Measurements from ENCODE around the gene CSNK1G2. TPM values are rescaled to one million over a fixed set of nuclear protein-coding genes. Genes with fewer than 3 reads are reported as not detected.

CSNK1G2 gene
- total RNA-seq, 1 experiment from 2014 or later, result 126 TPM

- no peaks in the 10 kb centered on the region for H3K27me3 Mint-ChIP-seq (ENCODE audit: low read depth)
- H3K27ac Mint-ChIP-seq, result peak overlapping the region; percentile 92
- no peaks in the 10 kb centered on the region for H3K9me3 Mint-ChIP-seq
- peak overlapping the region; percentile 90 for H3K4me3 Mint-ChIP-seq
- peaks cover 25% of the 10 kb centered on the region for H3K4me1 Mint-ChIP-seq
- ChIA-PET CTCF (interaction anchor here (0.6 to 1.2 kb wide), 4 partner anchors 13 to 15 kb away, joined by 3 read pairs; no protein-coding TSS in a partner anchor), POLR2A (no interaction called here)
- TF ChIP-seq ZNF416 (CRISPR knock-in tag; IDR thresholded peaks at IDR 0.05), result no peak
- DNase-seq (ENCODE audit: low spot score), result no peak
- H3K36me3 Mint-ChIP-seq, result no peaks in the 10 kb centered on the region
- no peak for ATAC-seq
These were observed 2.1 kb downstream of the CSNK1G2 start for GRCh38 chr19:1942934-1943555.

- peaks cover 25% of the 10 kb centered on the region for H3K4me1 Mint-ChIP-seq
- H3K9me3 Mint-ChIP-seq, result no peaks in the 10 kb centered on the region
These were observed 2.7 kb downstream of the CSNK1G2 start for GRCh38 chr19:1943661-1944087.

DNA sequence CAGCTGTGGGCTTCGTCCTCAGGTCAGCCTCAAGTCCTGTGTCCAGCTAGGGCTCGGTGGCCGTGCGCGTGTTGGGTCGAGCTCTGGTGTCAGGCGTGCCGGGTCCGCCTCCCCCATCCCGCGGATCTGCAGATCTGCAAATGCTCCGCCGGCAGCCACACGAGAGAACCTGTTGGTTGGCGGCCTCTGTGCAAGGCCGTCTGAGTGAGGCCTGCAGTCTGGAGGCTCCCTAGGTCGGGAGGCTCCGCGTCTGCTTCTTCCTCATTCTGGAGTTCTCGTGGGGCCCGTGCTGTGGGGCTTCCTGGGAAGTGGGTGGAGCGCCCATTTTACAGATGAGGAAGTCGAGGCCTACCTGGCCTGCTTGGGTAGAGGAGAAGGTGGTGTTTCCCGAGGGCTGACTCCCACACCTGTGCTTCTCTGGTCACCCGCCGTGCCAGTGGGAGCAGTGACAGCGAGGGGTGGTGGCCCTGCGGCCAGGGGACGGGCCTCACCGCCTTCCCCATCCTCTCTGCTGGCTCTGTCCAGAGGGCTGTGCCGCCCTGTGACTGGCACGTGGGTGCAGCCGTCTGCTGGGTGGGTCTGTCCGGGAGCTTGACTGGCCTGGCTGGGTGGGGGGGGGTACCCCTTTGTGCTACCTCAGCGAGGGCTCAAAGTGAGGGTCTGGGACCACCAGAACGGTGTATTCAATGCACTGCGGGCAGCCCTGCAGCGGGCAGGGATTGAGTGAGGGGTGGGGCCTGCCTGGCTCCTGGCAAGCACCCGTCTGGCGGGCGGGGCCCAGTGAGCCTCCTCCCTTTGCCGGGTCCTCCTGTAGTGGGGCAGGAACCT lies 3.3 kb downstream of the CSNK1G2 start:
- ChIA-PET POLR2A (interaction anchor here (0.8 kb wide), 1 partner anchor 14 kb away, joined by 3 read pairs; no protein-coding TSS in a partner anchor), CTCF (interaction anchor here (0.6 to 1.6 kb wide), 5 partner anchors 10 to 75 kb away, joined by 3 to 4 read pairs (median 3); no protein-coding TSS in a partner anchor)
- Mint-ChIP-seq H3K27me3 (ENCODE audit: low read depth) (no peaks in the 10 kb centered on the region), H3K27ac (no peak overlapping the region), H3K4me3 (no peak overlapping the region), H3K4me1 (peaks cover 25% of the 10 kb centered on the region), H3K9me3 (no peaks in the 10 kb centered on the region), H3K36me3 (peaks cover 2% of the 10 kb centered on the region; the same call in 1 of the 2 replicates)
- ATAC-seq, result no peak
- no peak for DNase-seq (ENCODE audit: low spot score)
- TF ChIP-seq, protein P1, sequence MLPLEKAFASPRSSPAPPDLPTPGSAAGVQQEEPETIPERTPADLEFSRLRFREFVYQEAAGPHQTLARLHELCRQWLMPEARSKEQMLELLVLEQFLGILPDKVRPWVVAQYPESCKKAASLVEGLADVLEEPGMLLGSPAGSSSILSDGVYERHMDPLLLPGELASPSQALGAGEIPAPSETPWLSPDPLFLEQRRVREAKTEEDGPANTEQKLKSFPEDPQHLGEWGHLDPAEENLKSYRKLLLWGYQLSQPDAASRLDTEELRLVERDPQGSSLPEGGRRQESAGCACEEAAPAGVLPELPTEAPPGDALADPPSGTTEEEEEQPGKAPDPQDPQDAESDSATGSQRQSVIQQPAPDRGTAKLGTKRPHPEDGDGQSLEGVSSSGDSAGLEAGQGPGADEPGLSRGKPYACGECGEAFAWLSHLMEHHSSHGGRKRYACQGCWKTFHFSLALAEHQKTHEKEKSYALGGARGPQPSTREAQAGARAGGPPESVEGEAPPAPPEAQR (CRISPR knock-in tag; IDR thresholded peaks at IDR 0.05), result no peak
- TF ChIP-seq CDX4 (CRISPR knock-in tag; IDR thresholded peaks at IDR 0.05; ENCODE audit: borderline replicate concordance) (no peak), FOXJ3 (CRISPR knock-in tag; IDR thresholded peaks at IDR 0.05; ENCODE audit: borderline replicate concordance) (no peak), GRHL2 (CRISPR knock-in tag; IDR thresholded peaks at IDR 0.05; ENCODE audit: insufficient replicate concordance, severe bottlenecking) (no peak), FOXP1 (CRISPR knock-in tag; IDR thresholded peaks at IDR 0.05; ENCODE audit: borderline replicate concordance) (no peak), NR1H2 (CRISPR knock-in tag; IDR thresholded peaks at IDR 0.05) (no peak), ZNF219 (CRISPR knock-in tag; IDR thresholded peaks at IDR 0.05; ENCODE audit: borderline replicate concordance) (no peak), NR2C2 (CRISPR knock-in tag; IDR thresholded peaks at IDR 0.05) (no peak), E2F1 (CRISPR knock-in tag; IDR thresholded peaks at IDR 0.05) (no peak), GTF2I (CRISPR knock-in tag; conservative IDR thresholded peaks at IDR 0.05) (no peak), NFE2L1 (CRISPR knock-in tag; IDR thresholded peaks at IDR 0.05) (no peak)
- TF ChIP-seq, protein P2, sequence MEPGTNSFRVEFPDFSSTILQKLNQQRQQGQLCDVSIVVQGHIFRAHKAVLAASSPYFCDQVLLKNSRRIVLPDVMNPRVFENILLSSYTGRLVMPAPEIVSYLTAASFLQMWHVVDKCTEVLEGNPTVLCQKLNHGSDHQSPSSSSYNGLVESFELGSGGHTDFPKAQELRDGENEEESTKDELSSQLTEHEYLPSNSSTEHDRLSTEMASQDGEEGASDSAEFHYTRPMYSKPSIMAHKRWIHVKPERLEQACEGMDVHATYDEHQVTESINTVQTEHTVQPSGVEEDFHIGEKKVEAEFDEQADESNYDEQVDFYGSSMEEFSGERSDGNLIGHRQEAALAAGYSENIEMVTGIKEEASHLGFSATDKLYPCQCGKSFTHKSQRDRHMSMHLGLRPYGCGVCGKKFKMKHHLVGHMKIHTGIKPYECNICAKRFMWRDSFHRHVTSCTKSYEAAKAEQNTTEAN (CRISPR knock-in tag; IDR thresholded peaks at IDR 0.05), result no peak
- TF ChIP-seq, protein P3, sequence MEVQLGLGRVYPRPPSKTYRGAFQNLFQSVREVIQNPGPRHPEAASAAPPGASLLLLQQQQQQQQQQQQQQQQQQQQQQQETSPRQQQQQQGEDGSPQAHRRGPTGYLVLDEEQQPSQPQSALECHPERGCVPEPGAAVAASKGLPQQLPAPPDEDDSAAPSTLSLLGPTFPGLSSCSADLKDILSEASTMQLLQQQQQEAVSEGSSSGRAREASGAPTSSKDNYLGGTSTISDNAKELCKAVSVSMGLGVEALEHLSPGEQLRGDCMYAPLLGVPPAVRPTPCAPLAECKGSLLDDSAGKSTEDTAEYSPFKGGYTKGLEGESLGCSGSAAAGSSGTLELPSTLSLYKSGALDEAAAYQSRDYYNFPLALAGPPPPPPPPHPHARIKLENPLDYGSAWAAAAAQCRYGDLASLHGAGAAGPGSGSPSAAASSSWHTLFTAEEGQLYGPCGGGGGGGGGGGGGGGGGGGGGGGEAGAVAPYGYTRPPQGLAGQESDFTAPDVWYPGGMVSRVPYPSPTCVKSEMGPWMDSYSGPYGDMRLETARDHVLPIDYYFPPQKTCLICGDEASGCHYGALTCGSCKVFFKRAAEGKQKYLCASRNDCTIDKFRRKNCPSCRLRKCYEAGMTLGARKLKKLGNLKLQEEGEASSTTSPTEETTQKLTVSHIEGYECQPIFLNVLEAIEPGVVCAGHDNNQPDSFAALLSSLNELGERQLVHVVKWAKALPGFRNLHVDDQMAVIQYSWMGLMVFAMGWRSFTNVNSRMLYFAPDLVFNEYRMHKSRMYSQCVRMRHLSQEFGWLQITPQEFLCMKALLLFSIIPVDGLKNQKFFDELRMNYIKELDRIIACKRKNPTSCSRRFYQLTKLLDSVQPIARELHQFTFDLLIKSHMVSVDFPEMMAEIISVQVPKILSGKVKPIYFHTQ (CRISPR knock-in tag; IDR thresholded peaks at IDR 0.05), result no peak

More at GRCh38 chr19:1943661-1944087, 2.7 kb downstream of the CSNK1G2 start:
- ChIA-PET CTCF (interaction anchor here (0.6 to 1.2 kb wide), 6 partner anchors 12 to 76 kb away, joined by 3 to 4 read pairs (median 3); no protein-coding TSS in a partner anchor), POLR2A (no interaction called here)
- Mint-ChIP-seq H3K27me3 (ENCODE audit: low read depth) (no peaks in the 10 kb centered on the region), H3K27ac (peak overlapping the region; percentile 83), H3K36me3 (no peaks in the 10 kb centered on the region), H3K4me3 (peak overlapping the region; percentile 90)
- DNase-seq (ENCODE audit: low spot score) (no peak), ATAC-seq (no peak)
- TF ChIP-seq, protein P4, sequence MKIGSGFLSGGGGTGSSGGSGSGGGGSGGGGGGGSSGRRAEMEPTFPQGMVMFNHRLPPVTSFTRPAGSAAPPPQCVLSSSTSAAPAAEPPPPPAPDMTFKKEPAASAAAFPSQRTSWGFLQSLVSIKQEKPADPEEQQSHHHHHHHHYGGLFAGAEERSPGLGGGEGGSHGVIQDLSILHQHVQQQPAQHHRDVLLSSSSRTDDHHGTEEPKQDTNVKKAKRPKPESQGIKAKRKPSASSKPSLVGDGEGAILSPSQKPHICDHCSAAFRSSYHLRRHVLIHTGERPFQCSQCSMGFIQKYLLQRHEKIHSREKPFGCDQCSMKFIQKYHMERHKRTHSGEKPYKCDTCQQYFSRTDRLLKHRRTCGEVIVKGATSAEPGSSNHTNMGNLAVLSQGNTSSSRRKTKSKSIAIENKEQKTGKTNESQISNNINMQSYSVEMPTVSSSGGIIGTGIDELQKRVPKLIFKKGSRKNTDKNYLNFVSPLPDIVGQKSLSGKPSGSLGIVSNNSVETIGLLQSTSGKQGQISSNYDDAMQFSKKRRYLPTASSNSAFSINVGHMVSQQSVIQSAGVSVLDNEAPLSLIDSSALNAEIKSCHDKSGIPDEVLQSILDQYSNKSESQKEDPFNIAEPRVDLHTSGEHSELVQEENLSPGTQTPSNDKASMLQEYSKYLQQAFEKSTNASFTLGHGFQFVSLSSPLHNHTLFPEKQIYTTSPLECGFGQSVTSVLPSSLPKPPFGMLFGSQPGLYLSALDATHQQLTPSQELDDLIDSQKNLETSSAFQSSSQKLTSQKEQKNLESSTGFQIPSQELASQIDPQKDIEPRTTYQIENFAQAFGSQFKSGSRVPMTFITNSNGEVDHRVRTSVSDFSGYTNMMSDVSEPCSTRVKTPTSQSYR (CRISPR knock-in tag; IDR thresholded peaks at IDR 0.05), result no peak
- TF ChIP-seq FOXP1 (CRISPR knock-in tag; IDR thresholded peaks at IDR 0.05; ENCODE audit: borderline replicate concordance), result no peak

All from WTC11 (cell line).